ENCODE results near the gene KLHL21. TPM values are rescaled to one million over a fixed set of nuclear protein-coding genes. Genes with fewer than 3 reads are reported as not detected.
A peak's percentile ranks its signal among the peaks of the same experiment; 100 is the strongest.

Gene KLHL21
- polyA plus RNA-seq, 4 donors = 11.5 to 18.3 (median 13.3) TPM

DNA sequence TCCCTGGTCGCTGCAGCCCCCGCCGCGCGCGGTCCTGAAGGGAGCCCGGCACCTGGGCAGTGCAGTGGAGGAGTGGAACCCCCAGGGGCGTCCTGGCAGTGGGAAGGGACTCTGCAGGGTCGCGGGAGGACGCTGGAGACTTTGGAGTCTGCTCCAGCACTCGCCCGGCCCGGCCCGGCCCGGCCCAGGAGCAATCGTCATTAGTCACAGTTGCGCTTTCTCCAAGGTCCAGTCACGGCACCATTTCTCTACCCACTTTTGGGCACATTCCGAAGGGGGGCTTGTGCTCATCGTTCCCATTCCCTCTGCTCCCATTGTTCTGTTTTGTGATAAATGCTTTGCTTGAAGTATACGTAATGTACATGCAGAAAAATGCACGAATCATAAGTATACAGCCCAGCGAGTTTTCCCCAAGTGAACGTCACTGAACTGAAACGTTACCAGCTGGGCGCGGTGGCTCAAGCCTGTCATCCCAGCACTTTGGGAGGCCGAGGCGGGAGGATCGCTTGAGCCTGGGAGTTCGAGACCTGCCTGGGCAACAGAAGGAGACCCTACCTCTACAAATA is 23.0 kb upstream of the KLHL21 start:
- DNase-seq (ENCODE audit: low read depth in 4 of 4, low spot score in 3 of 4) = no peak

DNA sequence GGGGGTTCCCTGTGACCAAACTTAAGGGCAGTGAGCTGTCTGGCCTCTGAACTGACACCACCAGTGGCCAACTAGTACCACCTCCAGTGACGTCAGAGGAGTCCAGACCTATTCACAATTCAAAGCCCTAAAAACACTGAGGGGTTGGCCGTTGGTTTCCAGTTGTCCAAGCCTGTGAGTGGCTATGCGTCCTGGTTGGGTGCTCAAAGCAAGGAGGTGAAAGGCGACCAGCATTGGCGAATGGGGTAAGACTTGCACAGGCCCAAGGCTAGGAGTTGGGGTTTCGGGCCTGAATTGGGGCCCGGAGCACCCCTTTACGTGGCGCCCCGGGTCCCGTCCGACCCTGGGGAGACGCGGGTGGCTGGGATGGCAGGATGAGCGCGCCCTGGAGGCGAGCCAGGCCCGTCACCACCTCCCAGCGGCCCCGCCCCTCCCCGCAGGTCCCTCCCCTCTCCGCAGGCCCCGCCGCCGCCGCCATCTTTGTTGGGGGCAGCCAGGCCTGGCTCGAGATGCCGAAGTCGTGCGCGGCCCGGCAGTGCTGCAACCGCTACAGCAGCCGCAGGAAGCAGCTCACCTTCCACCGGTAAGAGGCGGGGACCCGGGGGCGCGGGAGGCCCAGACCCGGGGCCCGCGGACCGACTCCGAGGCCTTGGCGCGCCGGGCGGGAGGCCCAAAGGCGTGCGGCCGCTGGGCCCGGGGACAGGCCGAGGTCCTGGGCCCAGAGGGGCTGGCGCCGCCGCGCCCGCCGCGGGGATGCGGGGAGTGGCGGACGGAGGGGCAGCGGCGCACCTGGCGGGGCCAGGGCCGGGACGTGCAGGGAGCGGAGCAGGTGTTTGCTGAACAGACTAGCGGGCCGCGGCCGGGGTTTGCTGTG is 22.3 kb upstream of the KLHL21 start, which contains the start of gene THAP3:
TSS of gene THAP3 (plus strand) at position 159 of the 874 bp plus-strand sequence. CDS start at position 510, 351 bp downstream.
- no peak for DNase-seq (ENCODE audit: low read depth in 4 of 4, low spot score in 3 of 4)

DNA sequence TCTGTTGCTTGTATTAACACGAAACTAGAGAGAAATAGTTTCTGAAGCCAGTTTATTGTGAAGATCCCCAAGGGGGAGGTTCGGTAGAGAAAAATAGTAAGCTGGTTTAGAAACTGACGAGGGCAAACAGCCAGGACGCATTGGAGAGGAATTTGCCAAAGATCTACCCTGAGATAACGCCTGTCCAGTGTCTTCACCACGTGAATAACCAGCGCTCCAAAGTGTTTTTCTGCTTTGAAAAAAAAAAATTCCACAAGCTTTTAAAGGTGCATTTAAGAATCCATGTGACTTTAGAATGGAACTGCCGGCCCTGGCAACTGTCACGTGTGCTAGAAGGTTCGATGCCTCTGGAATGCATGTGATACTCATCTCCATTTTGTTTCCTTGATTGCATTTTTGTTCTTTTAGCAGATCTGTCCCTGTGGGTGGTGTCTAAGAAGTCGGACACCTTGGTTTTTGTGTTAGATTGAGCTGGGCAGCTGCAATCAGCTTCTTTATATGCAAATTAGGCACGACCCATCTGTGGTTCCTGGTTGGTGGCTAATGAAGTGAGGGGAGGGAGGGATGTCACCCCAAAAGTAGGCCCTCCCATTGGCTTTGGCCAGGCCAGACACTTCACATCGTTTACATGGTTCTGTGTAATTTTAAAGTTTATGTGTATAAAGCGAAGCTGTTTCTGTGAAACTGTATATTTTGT is 20.7 kb upstream of the KLHL21 start:
- DNase-seq (ENCODE audit: low read depth in 4 of 4, low spot score in 3 of 4) = no peak

DNA sequence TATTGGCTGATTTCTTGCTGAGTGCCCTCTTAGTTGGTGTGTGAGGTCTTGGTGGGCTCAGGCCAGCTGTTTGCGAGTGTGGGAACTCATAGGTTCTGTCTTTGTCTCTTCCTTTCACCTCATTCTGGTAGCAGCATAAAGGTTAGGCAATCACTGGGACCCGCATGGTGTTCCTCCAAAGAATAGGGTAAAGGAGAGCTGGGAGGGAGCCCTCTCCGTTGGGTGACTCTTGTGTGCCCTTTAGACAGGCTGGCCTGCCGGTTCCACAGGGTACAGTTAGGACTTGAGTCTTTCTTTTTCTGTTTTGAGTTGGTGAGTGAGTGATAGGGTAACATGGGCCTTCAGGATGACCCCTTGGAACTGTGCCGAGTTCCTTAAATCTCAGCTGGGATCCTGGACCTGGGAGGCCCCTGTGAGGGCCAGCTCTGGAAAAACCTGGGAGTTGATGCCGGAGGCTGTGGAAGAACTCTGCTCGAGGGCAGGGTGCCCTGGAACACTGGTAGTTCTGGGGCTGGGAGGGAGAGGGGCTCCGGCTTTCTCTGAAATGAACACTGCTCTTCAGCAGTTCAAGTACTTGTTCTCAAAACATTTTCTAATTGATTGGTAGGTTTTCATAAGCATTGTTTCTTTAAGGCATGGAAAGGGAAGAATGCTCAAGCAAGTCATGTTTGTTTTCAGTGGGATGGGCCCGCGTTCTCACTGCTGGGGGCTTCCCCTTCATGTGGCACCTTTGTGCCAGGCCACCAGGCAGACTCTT is 19.9 kb upstream of the KLHL21 start:
- no peak for DNase-seq (ENCODE audit: low read depth in 4 of 4, low spot score in 3 of 4)

DNA sequence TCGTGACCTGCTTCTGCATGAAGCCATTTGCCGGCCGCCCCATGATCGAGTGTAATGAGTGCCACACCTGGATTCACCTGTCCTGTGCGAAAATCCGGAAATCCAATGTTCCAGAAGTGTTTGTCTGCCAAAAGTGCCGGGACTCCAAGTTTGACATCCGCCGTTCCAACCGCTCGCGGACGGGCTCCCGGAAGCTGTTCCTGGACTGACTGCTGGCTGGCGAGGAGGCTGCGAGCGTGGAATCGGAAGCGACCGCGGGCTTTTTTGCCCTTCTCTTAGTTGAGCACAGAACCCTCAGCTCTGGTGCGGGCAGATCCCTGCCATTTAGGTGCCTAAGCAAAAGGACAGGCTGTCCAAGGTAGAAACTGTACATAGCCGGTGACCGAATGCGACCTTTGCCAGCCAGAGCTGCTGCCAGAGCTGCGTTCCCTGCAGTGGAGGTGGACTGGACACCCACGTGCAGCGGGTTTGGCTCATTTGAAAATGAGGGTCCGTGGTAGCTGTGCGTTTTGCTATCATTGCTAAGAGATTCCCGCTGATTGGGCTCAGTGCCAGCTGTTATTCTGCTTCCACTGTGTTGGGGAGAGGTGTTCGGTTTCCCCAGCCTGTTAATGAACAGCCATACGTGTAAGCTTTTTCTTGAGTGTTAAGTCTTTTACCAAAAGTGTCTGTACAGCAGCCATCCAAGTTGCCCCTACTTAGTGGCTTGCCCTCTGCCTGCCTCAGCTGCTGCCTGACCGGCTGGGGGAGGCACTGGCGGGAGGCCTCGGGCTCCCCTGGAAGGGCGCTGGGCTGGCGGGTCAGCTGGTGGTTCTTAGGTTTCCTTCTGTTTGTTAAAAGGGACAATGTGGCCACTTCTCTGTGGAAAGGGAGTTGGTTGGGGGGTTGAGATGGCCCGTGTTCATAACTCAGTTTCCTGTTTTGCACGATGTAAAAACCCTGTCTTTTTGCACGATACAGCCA is 19.0 kb upstream of the KLHL21 start:
- no peak for DNase-seq (ENCODE audit: low read depth in 4 of 4, low spot score in 3 of 4)

DNA sequence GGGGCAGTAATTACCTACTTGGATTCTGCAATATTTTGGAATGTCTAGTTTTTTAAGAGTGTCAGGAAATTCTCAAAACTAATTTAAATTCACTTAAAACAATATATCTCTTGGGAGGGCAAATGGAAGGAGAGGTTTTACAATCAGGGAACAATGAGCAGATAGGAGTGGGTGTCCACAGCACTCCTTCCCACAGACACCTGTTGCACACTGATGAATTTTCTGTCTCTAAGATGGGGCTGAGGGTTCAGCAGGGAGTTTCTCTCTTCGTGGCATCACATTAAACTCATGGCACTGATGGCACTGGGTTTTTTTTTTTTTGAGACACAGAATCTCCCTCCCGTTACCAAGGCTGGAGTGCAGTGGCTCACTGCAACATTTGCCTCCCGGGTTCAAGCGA is 16.4 kb upstream of the KLHL21 start:
- DNase-seq (ENCODE audit: low read depth in 4 of 4, low spot score in 3 of 4) = no peak

DNA sequence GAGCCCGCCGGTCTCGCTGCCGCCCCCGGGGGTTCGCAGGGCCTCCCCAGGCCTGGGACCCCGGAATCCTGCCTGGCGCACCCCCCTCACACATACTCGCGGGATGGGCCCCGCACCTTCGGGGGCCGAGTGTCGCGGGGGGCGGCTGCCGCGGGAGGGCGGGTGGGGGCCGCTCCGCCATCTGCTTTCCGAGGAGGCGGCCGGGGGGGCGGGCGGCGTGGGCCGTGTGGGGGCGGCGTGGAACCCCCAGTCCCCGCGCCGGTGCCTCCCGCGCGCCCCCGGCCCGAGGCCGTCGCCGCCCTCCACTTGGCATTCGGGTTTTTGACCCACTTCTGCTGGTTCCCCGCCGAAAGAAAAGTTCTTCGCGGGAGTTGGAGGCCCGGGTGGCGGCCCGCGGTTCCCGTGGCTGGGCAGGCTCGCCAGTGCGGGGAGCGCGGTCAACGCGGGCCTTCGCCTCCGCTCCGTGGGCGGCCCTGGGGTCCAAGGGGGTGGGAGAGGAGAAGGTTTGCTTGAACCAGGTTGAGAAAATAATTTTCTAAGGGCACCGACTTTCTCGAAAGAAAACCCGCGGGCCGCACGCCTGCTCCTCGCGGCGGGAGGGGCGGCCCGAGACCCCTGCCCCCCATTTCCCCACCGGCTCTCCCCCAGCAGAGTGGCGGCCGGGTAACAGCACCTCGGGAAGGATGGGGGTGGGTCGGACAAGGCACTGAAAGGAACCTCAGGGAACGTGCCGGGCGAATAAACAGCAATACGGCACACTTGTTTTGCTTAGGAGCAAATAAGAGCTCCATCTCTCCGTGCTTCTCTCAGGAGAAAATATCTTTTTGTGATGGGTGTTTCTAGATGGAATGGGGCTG is 12.5 kb upstream of the KLHL21 start:
- no peak for DNase-seq (ENCODE audit: low read depth in 4 of 4, low spot score in 3 of 4)

DNA sequence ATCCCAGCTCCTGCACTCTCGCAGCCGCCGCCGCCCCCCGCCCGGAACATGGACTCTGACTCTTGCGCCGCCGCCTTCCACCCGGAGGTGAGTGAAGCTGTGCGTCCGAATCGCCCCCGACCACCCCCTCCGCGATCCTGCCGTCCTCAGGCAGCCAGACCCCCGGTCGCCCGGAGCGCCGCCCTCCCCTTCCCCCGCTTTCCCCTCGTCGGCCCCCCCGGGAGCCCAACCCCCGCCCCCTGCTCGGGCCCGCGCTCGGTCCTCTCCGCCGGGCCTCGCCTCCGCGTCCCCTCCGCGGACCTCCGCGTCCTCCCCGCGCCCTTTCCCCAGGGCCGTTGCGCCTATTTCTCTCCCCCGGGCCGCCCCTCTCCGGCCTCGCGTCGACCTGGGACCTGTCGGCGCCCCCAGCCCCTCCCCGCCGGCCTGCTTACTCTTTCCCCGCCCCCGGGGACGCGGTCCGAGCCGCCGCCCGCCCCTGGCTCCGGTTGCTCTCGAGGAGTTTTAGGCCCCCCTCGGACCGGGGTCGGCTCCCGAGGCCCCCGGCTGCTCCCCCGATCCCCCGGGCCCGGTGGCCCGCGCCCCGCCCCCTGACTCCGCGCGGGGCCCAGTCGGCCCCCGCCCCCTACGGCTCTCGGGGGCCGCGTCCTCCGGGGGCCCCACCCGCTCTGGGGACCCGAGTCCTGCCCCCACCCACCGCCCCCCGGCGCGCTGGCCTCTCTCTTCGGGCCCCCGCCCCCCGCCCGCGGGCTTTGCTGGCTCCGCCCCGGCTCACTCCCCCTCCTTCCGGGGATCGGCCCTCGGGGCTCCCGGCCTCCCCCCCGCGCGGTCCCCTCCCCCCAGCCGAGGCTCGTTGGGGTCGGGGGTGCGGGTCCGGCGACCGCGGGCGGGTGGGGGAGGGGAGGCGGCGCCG is 11.6 kb upstream of the KLHL21 start:
- DNase-seq (ENCODE audit: low read depth in 4 of 4, low spot score in 3 of 4) = no peak

DNA sequence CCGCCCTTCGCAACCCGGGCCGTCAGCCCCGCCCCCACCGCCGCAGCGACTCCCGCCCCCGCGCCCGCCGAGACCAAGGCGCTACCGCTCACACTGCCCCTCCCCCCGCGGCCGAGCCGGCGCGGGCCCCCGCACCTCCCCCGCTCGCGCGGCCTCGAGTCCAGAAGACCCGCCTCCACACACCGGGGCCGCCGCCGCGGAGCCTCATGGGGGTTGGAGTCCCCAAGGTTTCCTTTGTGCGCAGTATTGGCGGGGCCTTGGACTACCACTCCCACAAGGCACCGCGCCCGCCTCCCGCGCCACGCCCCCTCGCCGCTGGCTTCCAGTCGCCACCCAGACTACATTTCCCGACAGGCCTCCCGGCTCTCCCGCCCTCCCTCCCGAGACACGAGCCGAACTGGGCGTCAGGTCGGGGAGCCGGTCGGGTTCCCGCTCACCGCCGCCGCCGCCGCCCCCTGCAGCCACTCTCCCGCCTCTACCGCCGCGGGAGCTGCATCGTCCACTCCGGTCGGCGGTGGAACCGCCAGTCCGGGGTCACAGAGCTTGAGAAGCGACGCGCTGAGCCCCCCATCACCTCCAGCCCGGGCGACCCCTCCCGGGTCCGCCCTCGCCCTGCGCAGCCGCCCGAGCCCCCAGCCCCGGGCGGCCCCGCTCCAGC is 10.8 kb upstream of the KLHL21 start, which contains the start of gene PHF13:
TSS of gene PHF13 (plus strand) at position 371 of the 658 bp plus-strand sequence. CDS start 336 bp downstream, outside the sequence.
- DNase-seq (ENCODE audit: low read depth in 4 of 4, low spot score in 3 of 4) = peak; percentile 91 to 96 (median 96)

DNA sequence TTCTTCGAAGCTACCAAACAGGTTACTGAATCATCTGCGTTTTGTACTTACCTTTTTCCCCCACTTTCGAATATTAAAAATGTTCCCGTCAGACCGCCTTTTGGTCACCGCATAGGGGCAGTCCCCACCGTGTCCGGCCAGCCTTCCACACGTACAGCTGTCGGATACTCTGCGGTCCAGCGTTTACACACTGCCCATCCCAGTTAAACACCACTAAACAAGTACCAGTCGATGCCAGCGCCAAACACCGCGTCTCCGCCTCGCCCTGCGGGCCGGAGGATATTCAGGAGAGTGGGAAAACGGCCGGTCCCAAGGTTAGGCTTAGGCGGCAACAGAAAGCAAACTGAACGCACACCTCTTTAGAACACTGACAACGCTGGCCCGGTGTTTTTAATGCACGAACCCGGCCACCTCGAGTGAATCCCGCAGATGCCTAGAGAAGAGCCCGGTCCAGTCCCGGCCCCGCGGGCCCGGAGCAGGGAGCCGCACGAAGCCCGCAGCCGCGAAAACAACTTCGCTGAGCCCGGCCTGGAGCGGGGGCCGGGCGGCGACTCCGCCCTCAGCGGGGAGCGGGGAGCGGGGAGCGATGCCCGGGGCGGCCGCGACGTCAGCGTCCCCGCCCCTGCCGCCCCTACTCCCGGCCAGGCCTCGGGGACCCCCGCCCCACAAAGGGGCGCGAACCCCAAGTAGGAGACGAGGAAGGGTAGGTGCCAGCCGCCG is 10.1 kb upstream of the KLHL21 start:
- DNase-seq (ENCODE audit: low read depth in 4 of 4, low spot score in 3 of 4) = peak in 1 of 4 donors; percentile 42

DNA sequence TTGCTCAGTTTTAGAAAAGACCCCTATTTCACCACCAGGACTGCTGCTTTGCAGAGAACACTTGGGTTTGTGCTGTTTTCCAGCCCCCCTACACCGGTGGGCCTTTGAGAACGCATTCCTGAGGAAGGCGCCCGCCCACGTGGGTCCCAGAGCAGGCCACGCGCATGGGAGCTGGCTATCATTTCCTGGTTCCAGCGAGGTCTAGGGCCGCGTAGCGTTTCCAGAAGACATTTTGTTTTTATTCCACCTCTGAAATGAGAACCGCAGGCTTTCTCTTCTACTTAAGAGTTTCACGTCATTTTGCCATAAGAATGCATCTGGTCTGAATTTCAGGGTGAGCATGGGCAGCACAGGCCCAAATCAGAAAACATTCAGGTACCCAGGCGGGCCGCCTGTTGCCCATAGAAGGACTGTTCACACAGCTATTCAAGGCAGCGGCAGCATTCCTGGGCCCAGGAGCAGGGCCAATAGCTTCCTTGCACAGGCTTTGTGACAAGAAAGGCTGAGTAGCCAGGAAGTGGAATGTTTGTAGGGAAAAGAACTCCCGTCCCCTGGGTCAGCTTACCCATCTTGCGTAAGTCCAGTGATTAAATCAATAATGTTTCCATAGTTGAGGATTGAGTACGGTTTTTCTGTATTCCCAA is 1.4 kb upstream of the KLHL21 start:
- DNase-seq (ENCODE audit: low read depth in 4 of 4, low spot score in 3 of 4) = peak in 2 of 4 donors; percentile 49 to 50

DNA sequence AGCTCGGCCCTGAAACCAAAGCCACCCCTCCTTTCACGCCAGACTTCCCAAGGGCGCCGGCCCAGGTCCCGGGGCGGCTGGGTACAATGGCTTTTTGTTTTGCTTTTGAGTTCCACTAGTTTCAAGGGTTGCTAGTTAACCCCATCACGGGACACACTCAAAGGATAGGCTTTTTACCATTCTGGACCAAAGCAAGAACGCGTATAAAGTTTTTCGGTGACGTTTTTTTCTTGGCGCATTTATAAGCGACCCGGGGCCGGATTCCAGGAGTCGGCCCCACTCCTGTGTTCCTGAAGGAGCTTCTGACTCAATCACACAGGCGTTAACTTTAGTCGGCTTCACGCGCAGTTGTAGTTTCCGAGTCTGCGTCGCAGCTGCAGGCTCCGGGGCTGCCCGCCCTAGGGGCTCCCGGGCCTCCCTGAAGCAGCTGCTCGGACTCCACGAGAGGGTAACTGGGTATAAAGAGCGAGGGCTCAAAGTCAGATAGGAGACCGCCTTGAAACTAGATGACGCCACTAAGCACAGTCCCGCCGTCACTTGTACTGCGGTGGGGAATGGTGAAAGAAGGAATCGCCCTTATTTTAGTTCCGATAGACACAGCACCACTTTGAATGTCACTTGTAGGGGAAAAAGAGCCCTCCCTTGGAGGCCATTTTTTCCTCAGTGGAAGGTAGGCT is 707 bp upstream of the KLHL21 start:
- peak in 2 of 4 donors; percentile 42 to 53 for DNase-seq (ENCODE audit: low read depth in 4 of 4, low spot score in 3 of 4)

DNA sequence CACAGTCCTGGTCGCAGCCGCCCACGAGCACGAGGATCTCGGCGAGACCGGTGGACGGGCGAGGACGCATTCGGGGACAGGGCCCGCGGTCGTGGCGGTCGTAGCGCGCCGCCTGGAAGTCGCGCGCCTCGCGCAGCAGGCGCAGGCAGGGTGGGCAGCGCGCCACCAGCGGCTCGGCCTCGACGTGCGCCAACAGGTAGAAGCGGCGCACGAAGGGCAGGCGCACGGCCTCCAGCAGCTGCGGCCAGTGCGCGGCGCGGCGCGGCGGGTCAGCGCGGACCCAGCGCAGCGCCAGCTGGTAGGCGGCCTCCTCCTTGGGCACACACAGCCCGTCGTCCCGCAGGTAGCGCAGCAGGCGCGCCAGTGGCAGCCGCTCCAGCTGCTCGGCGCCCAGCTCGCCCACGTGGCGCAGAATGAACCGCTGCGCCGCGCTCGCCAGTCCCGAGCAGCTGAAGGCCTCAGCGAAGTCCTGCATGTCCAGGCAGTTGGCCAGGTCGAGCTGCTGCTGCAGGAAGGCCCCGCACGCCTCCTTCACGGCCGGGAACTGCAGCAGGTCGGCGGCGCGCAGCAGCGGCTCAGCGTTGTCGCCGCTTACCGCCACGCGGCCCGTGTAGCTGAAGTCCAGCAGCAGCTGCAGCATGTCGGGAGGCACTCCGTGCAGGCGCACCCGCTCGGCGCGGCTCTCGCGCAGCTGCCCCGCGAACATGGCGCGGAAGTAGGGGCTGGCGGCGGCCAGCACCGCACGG is 573 bp downstream of the KLHL21 start:
- DNase-seq (ENCODE audit: low read depth in 4 of 4, low spot score in 3 of 4) = no peak
